NOMO-1 treated with dmso at 0.1 percent for 144 hours (cell line): ENCODE data around the gene DCAF8.
A peak's percentile ranks its signal among the peaks of the same experiment; 100 is the strongest.
"Not testable (repeated sequence)": the region's sequence is repeated elsewhere in the genome, so short reads cannot be mapped to it uniquely, and the experiment has no call there.

Experiments used
- DNase-seq: peaks from one replicate; lab custom pipeline; 2025; ENCODE audit not compliant: unreplicated experiment; lab: John Stamatoyannopoulos, UW

DCAF8 gene

DNA sequence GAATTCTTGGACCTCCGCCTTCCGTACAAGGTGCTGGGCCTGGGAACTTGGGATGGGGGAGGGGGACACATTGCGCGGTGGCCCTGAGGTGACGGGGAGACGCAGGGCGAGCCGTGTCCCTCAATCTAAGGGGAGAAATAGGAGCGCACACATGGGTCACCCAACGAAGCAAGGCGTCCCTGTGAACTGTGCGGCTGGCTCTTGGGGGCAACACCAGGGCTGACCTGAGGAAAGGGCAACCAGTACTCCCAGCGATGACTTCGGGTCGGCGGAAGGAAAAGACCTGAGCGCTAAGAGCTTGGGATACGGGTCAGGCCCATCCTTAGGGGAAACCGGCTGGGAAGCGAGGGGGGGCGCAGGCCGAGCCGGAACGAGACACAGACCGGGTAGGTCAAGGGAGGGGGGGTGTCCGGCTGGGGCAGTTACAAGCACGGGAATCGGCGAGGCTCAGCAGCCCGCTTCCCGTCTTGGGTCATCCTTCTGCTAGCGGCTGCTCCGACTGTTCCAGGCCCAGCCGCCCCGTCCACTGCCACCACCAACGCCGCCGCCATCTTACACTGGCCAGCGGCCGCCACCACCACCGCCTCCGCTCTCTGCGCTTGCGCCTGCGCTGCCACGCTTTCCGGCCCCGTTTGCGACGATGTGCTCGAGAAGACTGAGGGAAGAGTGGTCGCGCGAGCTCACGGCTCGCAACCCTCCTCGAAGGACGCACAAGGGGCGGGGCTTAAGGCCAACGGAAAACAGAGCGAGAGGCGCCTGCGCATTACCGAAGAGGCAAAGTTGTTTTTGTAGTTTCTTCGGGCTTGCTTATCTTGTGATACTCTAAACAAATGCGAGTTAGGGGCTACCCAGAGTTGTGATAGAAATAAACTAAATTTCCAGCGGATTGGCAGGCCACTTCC is at the start of gene DCAF8:
Gene DCAF8 (minus strand): TSS at position 657 of the 902 bp plus-strand sequence. CDS start 18,541 bp downstream, outside the sequence.
- DNase-seq = peak; percentile 98

DNA sequence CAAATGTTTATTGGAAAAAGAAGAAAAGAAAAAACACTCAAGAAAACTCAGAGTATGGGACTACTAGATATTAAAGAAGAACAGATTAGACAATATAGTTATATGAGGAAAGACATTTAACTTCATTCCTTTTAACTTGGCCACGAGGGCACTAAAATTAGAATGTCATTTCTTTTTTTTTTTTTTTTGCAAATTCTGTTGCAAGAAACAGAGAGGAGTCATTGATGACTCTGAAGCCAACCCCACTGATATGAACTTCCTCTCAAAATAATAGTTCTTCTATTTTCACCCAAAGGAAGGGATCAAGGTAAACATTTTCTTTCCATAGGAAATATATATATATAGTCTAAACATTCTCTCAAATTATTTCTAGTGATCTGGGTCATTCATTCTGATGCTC is 47.2 kb upstream of the DCAF8 start:
- no peak for DNase-seq

DNA sequence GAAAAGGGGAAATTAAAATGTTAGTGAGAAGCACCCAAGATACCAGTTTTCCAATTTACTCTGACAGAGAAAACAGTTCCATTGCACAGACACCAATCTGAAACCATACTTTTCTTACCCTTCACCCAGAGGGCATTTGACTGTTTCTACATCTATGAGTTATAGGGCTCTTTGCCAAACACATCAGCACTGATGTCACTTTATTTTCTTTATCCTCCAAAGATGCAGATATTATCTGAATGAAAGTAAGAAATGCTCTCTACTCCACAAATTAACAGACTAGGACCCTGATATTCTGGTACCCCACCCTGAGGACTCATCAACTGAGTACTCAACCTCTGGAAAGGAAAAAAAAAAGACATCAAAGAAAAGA is 46.8 kb upstream of the DCAF8 start:
- DNase-seq = no peak

DNA sequence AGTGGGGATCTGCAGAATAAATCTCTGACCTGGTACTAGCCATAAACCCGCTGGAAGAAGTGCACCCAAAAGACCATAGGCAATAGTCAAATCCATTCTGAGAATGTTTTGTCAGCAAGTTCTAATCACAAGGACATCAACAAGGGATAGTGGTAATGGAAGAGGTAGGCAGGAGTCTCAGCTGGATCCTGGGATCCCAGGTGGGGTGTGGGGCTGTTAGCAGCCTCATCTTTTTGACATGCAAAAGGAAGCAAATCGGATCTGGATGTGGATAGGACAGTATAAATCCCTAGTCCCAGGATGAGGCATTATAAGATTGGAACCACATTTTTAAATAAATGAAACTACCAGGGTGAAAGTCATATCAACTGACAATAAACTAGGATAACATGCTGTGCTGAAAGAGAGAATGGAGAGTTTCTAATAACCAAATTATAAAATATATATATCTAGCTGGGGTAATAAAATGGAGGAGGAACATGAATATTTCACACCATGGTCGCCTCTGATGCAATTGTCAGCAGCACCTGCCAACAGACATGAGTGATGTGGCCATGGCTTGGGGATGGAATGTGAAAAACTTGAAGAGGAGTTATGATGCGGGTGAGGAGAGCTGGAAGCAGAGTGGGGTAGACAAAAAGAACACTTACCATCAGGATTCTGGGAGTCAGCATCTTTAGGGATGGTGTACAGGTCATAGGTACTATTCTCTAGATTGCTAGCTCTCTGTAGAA is 46.3 kb upstream of the DCAF8 start:
- DNase-seq = no peak

DNA sequence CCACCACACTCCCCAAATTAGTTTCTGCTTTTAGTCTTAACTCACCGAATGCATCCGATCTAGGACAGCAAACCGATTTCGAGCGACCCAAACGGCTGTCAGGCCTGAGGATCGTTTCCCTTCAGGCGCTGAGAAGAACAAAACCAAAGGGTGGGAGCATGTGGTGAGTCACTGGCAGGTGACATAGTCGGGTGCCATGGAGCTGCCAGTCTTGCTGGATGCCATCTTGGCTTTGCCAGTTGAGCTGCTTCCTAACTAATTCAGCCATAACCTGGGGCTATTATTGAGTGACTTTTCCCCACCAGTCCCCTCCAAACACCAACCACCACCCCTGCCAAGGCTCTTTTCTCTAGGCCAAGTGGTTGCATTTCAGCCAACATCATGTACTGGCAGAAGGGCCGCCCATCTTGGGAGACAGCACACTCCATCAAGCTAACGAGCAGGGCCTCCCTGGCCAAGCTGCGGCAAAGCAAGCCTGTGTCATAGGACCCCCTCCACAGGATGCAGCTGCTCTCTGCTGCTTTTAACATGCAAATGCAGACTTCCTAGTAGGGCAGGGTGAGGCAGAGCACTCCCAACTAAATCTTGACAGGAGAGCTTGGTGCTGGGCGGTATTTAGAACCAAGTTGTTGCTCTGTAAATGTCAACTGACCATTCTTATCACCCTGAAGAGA is 44.9 kb upstream of the DCAF8 start:
- no peak for DNase-seq

DNA sequence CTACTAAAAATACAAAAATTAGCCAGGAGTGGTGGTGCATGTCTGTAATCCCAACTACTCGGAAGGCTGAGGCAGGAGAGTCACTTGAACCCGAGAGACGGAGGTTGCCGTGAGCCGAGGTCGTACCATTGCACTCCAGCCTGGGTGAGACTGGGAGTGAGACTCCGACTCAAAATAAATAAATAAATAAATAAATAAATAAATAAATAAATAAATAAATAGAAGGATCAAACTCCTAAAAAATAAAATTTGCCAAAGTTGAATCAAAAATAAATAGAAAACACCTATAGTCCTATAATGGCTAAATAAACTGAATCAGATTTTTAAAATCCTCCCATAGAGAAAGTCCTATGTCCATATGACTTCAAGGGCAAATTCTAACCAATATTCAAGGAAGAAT is 37.8 kb upstream of the DCAF8 start:
- DNase-seq = no peak

DNA sequence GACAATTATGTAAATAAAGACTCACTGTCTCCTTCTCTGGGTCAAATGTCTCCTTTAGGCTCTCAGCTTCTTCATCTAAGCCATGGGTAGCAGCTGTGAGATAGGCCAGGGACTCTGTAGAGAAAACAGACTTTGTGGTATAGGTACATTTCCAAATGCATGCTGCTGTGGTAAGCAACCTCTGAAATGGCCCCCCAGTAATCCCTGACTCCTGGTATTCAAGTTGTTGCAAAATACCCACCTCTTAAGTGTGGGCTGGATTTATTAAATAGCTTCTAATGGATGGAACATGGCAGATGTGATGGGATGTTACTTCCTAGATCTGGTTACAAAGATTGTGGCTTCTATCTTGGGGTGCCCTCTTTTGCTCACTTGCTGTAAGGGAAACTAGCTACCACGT is 33.7 kb upstream of the DCAF8 start:
- DNase-seq = no peak

DNA sequence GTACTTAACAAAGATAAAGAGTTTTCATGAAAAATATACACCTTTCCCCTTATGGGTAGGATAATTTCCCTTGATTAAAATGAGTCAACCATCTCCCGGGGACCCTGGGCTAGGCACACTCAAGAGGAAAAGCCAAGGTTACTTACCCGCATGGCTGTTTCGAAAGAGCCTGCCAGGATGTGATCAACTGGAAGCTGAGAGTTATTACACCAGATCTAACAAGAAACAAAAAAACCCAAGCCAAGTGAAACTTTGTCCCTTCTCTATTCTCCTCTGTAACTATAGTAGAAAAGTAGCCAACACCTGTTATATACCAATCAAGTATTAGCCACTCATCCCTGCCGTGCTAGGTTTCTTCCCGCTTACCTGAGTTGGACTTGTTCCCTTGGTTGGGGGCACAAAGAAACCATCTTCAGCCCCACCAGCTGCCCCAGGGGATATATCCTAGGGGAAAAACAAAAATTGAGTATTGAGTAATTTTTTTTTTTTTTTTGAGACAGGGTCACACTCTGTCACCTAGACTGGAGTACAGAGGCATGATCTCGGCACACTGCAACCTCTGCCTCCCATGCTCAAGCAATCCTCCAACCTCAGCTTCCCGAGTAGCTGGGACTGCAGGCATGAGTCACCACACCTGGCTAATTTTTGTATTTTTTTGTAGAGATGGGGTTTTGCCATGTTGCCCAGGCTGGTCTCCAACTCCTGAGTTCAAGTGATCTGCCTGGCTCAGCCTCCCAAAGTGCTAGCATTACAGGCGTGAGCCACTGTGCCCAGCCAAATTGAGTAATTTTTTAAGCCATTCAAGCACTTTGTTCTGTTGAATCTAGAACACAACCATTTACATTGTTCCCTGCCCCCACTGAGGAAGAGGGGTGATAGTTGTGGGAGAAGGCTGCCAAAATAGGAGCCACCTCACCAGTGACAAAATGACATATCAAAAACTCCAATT is 30.9 kb upstream of the DCAF8 start:
- no peak for DNase-seq

DNA sequence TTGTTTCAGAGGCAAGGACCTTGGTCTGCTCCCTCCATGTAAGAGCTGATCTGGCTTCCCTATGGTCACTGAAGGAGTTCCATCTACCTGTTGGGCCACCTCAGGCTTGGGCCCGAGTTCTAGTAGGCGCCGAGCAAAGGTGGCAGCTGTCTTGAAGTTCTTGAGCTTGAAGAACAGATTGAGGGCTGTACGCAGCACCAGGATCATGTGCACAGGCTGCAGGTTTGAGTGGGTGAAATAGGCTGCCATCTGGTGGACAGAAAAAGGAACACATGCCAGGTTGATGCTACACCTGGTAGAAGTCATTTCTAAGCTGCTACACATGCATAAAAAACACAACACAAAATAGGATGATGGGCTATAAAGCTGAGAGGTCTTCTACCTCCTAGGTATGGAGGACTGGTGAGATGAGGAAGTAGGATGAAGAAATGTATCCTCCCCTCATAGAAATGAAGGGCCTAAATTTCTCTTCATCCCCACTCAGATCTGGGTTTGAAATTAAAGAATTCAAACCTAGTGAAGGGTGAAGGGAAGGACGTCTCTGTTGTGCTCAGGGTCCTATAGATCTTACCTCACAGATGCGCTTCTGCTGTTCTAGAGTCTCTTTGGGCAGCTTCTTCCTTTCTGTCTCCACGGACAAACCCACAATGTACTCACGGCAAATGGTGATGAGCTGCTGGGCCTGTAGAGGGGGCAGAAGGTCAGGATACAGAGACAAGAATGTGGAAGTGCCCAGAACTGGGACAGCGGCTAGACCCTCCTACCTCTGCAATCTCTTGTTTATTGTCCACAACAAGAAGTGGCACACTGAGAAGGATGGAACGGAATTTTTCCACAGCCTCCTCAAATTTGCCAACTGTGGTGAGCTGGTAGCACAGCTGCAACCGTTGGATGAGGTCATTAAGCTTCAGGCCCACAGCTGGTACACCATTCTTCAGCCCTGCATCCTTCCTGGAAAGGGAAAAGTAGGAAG is 29.2 kb upstream of the DCAF8 start:
- DNase-seq = peak; percentile 47

DNA sequence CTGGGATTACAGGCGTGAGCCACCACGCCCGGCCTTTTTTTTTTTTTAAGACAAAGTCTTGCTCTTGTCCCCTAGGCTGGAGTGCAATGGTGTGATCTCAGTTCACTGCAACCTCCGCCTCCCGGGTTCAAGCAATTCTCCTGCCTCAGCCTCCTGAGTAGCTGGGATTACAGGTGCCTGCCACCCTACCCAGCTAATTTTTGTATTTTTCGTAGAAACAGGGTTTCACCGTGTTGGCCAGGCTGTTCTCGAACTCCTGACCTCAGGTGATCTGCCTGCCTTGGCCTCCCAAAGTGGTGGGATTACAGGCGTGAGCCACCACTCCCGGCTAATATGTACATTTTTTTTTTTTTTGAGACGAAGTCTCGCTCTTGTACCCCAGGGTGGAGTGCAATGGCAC is 25.4 kb upstream of the DCAF8 start:
- DNase-seq = not testable (repeated sequence)

DNA sequence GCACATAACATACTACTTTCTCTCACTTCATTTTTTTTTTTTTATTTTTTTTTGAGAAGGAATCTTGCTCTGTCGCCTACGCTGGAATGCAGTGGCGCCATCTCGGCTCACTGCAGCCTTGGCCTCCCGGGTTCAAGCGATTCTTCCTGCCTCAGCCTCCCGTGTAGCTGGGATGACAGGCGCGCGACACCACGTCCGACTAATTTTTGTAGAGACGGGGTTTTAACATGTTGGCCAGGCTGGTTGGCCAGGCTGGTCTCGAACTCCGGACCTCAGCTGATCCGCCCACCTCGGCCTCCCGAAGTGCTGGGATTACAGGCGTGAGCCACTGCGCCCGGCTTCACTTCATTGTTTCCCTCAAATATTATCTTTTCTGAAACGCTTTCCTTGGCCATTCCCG is 23.2 kb upstream of the DCAF8 start:
- DNase-seq = no peak

DNA sequence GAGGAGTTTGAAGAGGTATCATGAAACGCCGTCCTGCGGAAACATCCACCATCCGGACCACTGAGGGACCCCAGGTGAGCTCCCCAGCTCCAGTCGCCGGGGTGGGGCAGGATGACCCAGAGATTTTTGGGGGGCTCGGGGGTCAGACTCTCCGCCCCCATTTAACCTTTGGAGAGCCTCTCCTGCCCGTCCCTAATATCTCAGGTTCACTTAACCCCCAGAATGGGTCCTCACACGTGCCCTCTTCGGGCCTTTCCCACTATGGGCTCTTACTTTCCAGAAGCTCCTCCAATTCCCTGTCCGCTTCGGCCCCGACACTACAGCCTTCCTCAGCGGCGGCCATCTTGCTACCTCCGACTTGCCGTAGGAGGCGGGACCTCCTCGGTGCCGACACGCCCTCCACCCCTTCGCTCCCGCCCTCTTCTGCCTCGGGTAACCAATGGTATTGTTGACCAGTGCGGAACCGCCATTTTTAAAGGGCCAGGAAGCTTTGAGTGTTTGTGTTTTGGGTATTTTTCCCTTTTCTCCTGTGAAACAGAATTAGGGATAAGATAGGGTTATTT is 22.5 kb upstream of the DCAF8 start, which contains the start of gene PEX19:
Gene PEX19 (minus strand): TSS at position 352 of the 563 bp plus-strand sequence. CDS start 9 bp downstream, at position 343.
- peak; percentile 89 for DNase-seq

DNA sequence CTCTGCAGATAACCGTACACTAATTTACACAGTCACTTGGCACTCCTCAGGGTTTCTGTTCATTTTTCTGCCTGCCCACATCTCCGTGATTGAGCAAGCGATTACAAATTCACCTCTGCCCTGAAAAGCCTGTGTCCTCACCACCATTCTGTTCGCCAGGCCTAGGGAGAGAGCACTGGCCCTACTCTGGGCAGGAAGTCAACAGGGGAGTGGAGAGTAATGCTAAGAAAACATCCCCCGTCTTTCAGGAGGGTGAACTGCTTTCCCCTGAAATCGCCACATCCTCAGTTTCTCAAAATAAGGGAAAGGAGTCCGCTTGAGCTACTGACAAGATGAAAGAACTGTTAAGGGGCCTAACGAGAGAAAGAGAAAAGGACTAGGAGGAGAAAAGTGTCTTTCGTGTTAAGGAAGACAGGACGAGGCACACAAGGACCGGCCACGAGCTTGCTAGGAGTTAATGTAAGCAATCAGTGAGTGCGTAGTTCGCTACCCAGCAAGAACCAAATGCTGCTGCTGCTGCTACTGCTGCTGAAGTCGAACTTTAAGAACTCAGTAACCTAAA is 22.0 kb upstream of the DCAF8 start:
- peak; percentile 42 for DNase-seq

DNA sequence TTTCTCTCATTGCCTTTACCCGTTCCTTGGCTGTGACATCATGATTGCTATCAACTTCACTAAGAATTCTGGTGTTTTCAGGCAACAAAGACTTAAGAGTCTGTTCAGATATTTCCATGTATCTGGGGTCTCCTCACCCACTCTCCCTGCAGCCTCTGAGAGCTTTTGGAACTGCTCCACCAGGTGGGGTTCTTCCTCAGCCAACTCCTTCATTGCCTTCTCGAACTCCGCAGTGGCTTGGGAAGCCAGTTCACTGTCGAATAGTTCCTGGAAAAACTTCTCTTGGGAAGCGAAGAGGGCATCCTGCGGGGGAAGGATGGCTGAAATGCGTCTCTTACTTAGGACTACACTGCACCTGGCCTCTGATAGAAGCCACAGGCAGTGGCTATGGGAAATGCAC is 20.5 kb upstream of the DCAF8 start:
- no peak for DNase-seq

DNA sequence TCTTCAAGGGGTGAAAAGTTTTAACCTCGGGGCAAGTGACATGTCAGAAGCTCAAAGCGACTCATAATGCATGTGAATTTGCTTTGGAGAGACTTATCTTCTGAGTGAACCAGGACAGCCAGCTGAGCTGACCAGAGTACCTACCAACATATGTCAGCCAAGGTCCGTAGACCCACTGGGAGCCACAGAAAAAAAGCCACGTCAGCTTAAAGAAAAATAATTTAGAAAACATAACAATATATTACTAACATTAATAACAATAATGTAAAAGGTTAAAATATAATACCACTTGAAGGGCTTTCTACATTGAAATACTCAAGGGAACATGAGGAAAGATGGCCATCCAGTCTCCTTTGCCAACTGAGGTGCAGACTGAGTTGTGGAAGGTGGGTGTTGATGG is 15.6 kb upstream of the DCAF8 start:
- DNase-seq = no peak

DNA sequence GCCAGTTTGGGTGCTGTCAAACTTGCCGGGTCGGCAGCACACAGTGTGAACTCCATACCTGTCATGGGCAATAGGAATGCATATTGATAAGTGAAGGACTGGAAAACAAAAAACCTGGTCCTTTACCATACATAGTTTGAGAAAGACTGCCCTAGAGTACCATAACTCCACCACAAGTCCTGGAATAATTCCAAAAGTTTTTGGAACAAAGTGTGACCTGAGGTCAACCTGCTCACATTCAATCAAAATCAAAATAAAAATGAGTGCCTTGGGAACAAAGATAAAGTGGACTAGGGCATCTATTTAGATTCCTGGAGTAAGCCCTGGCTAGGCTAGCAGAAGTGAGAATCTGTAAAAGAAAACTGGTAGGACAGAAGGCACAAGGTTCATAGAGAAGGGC is 15.0 kb upstream of the DCAF8 start:
- DNase-seq = no peak

DNA sequence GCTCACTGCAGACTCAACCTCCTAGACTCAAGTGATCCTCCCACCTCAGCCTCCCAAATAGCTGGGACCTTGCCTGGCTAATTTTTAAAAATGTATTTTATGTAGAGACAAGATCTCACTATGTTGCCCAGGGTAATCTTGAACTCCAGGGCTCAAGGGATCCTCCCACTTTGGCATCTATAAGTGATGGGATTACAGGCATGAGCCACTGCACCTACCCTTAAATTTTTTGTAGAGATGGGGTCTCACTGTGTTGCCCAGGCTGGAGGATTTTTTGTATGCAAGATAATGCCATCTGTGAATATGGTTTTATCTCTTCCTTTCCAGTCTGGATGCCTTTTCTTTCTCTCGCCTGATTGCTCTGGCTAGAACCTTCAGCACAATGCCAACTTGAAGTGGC is 8.7 kb upstream of the DCAF8 start:
- no peak for DNase-seq

DNA sequence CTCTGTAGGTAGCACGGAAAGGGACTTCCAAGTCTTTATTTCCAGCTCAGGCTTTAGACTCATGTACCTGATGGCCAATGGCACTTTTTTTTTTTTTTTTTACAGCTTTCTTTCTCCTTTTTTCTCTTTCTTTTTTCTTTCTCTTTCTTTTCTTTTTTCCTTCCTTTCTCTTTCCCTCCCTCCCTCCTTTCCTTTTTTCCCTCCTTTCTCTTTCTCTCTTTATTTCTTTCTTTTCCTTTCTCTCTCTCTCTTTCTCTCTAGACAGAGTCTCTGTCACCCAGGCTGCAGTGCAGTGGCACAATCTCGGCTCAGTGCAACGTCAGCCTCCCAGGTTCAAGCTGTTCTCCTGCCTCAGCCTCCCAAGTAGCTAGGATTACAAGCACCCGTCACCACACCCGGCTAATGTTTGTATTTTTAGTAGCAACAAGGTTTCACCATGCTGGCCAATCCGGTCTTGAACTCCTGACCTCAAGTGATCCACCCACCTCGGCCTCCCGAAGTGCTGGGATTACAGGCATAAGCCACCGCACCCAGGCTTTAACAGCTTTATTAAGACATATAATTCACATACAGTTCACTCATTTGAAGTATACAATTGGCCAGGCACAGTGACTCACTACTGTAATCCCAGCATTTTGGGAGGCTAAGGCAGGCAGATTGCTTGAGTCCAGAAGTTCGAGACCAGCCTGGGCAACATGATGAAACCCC is 5.1 kb upstream of the DCAF8 start:
- DNase-seq = no peak
